NB4 (cell line): Measurements from ENCODE around the gene NKX2-4.

Experiments used
- MYC ChIP-seq: IDR thresholded peaks from 2 replicates; pipeline ENCODE4 v1.6.1; 2011; ENCODE audit warnings: low read depth, low read length
- POLR2A ChIP-seq: IDR thresholded peaks from 2 replicates; pipeline ENCODE4 v1.6.1; 2011; ENCODE audit warnings: mild to moderate bottlenecking; ENCODE audit not compliant: insufficient read length; ENCODE audit errors: extremely low read depth
- TF ChIP-seq, protein P1 (sequence below): IDR thresholded peaks from one replicate; pipeline ENCODE4 v1.5.1; 2012; ENCODE audit warnings: low read depth, low read length
- TF ChIP-seq, protein P2 (sequence below): IDR thresholded peaks from 2 replicates; pipeline ENCODE4 v1.6.1; 2011; ENCODE audit warnings: low read depth, low read length

DNA sequence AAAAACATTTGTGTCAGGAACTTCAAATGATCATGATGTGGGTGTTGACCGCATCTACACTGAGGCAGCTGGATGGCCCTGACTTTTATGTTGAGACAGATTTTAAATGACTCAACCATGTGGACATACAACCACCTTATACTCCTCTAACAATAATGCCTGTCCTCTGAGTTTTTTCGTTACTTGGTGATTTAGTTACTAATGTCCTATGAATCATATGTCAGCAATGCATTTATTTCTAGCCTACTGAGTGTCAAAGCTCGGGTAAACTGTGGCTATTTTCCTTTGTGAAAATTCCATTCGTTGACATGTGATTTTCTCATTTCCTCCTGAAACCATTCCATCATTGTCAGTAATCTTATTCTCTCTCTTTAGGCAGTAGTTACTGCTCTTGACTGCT lies 38.9 kb upstream of the NKX2-4 start:
- TF ChIP-seq MYC (no peak), POLR2A (no peak)
- TF ChIP-seq, protein P1, sequence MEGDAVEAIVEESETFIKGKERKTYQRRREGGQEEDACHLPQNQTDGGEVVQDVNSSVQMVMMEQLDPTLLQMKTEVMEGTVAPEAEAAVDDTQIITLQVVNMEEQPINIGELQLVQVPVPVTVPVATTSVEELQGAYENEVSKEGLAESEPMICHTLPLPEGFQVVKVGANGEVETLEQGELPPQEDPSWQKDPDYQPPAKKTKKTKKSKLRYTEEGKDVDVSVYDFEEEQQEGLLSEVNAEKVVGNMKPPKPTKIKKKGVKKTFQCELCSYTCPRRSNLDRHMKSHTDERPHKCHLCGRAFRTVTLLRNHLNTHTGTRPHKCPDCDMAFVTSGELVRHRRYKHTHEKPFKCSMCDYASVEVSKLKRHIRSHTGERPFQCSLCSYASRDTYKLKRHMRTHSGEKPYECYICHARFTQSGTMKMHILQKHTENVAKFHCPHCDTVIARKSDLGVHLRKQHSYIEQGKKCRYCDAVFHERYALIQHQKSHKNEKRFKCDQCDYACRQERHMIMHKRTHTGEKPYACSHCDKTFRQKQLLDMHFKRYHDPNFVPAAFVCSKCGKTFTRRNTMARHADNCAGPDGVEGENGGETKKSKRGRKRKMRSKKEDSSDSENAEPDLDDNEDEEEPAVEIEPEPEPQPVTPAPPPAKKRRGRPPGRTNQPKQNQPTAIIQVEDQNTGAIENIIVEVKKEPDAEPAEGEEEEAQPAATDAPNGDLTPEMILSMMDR, result no peak
- TF ChIP-seq, protein P2, sequence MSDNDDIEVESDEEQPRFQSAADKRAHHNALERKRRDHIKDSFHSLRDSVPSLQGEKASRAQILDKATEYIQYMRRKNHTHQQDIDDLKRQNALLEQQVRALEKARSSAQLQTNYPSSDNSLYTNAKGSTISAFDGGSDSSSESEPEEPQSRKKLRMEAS, result no peak
